GM12878 (cell line): ENCODE data around the gene EEF1G. TPM values are rescaled to one million over a fixed set of nuclear protein-coding genes. Genes with fewer than 3 reads are reported as not detected.

Source experiments
- BCL11A ChIP-seq: IDR thresholded peaks from 2 replicates; pipeline ENCODE4 v1.6.1; 2011; ENCODE audit warnings: low read depth, low read length
- BRCA1 ChIP-seq: IDR thresholded peaks from 2 replicates; pipeline ENCODE4 v1.6.1; 2011; ENCODE audit warnings: low read depth, low read length, improper control_type of control experiment
- CHD1 ChIP-seq: IDR thresholded peaks from 2 replicates; pipeline ENCODE4 v1.6.1; 2012; ENCODE audit warnings: low read depth, low read length, improper control_type of control experiment
- EP300 ChIP-seq, 2 experiments: fragments of 150-350 bp in 1 of 2; IDR thresholded peaks; 2 replicates each; pipeline ENCODE4 v1.6.1; 2011 to 2012; ENCODE audit warnings: low read depth in 2 of 2, low read length in 2 of 2, borderline replicate concordance in 1 of 2, improper control_type of control experiment in 1 of 2, inconsistent platforms in 1 of 2; ENCODE audit not compliant: control insufficient read depth in 1 of 2
- ESRRA ChIP-seq: IDR thresholded peaks from 2 replicates; pipeline ENCODE4 v1.6.1; 2012; ENCODE audit warnings: mild to moderate bottlenecking, low read length, improper control_type of control experiment
- HCFC1 ChIP-seq: fragments of 150-350 bp; IDR thresholded peaks from 2 replicates; pipeline ENCODE4 v1.6.1; 2014; ENCODE audit warnings: low read length
- HDAC6 ChIP-seq: fragments of 200-600 bp; sonication (generic); IDR thresholded peaks from one replicate; pipeline ENCODE4 v1.8.0; 2017; ENCODE audit warnings: antibody characterized with exemption; ENCODE audit not compliant: unreplicated experiment
- KAT2A ChIP-seq: conservative IDR thresholded peaks from 2 replicates; pipeline ENCODE4 v1.6.1; 2011; ENCODE audit warnings: low read depth, low read length; ENCODE audit not compliant: control insufficient read depth
- KDM1A ChIP-seq: fragments of 200-600 bp; sonication (generic); IDR thresholded peaks from 2 replicates; pipeline ENCODE4 v1.6.1; 2016; ENCODE audit warnings: borderline replicate concordance
- NFIC ChIP-seq: IDR thresholded peaks from 2 replicates; pipeline ENCODE4 v1.6.1; 2012; ENCODE audit warnings: low read depth, mild to moderate bottlenecking, inconsistent platforms, low read length, moderate library complexity
- NFYA ChIP-seq: IDR thresholded peaks from 2 replicates; pipeline ENCODE4 v1.6.1; 2011; ENCODE audit warnings: low read depth, mild to moderate bottlenecking, low read length, improper control_type of control experiment, borderline replicate concordance
- NR2C2 ChIP-seq: IDR thresholded peaks from 2 replicates; pipeline ENCODE4 v1.6.1; 2011; ENCODE audit warnings: borderline replicate concordance, low read depth; ENCODE audit not compliant: control insufficient read depth, insufficient read length
- PBX3 ChIP-seq: IDR thresholded peaks from 2 replicates; pipeline ENCODE4 v1.6.1; 2011; ENCODE audit warnings: mild to moderate bottlenecking, low read depth, low read length, moderate library complexity; ENCODE audit not compliant: insufficient replicate concordance
- RAD21 ChIP-seq: IDR thresholded peaks from 2 replicates; pipeline ENCODE4 v1.6.1; 2011; ENCODE audit warnings: mild to moderate bottlenecking, low read depth, low read length, moderate library complexity; ENCODE audit not compliant: insufficient read depth
- SREBF1 ChIP-seq: IDR thresholded peaks from 2 replicates; pipeline ENCODE4 v1.6.1; 2012; ENCODE audit warnings: mild to moderate bottlenecking, low read length
- polyA plus RNA-seq, 11 experiments: library from polyadenylated mRNA; depleted of rRNA in 4 of 11; unstranded in 6 of 11; stranded (reverse) in 5 of 11; fragments of >200 nt; fragmentation: Nextera tagmentation in 4 of 11; fragmentation: Illumina TruSeq in 1 of 11; extraction: Ambion mirVana in 4 of 11; extraction: Trizol in 1 of 11; gene quantifications; 1 replicate in 1 of 11; 2 replicates in 10 of 11; pipeline versions ENCODE4 v1.2.1 to v1.2.3, GENCODE V29; 2011 to 2016; ENCODE audit warnings: inconsistent platforms in 2 of 11, missing spikeins in 2 of 11, low read depth in 1 of 11
- total RNA-seq, 4 experiments: library from RNA; depleted of rRNA in 3 of 4; stranded (reverse); fragments of >200 nt in 3 of 4; fragmentation: Illumina TruSeq in 1 of 4; extraction: Trizol in 1 of 4; gene quantifications; 2 replicates each; pipeline versions ENCODE4 v1.2.1 to v1.2.3, GENCODE V29; 2013 to 2021
- TF ChIP-seq, protein P1 (sequence below): fragments of 450-650 bp; IDR thresholded peaks from 2 replicates; pipeline ENCODE4 v1.6.1; 2017; ENCODE audit warnings: mild to moderate bottlenecking, moderate library complexity
- TF ChIP-seq, protein P2 (sequence below): fragments of 450-650 bp; formaldehyde crosslinking; IDR thresholded peaks from 2 replicates; pipeline ENCODE4 v1.5.0; 2022; ENCODE audit warnings: mild to moderate bottlenecking, missing genetic modification characterization
- TF ChIP-seq, protein P3 (sequence below): IDR thresholded peaks from 2 replicates; pipeline ENCODE4 v1.6.1; 2012; ENCODE audit warnings: low read depth, low read length, improper control_type of control experiment

EEF1G gene
- total and polyA plus RNA-seq, 10 of the 15 experiments (the other 5 are each of a cell fraction or from before 2014, with no cell fraction given) = 850 to 2,739 (median 2,277) TPM

- 0 out of 2 replicates have a peak, but pooled peaks have one; percentile 28 for TF ChIP-seq ESRRA
- no peak for TF ChIP-seq CHD1
- TF ChIP-seq, protein P1, sequence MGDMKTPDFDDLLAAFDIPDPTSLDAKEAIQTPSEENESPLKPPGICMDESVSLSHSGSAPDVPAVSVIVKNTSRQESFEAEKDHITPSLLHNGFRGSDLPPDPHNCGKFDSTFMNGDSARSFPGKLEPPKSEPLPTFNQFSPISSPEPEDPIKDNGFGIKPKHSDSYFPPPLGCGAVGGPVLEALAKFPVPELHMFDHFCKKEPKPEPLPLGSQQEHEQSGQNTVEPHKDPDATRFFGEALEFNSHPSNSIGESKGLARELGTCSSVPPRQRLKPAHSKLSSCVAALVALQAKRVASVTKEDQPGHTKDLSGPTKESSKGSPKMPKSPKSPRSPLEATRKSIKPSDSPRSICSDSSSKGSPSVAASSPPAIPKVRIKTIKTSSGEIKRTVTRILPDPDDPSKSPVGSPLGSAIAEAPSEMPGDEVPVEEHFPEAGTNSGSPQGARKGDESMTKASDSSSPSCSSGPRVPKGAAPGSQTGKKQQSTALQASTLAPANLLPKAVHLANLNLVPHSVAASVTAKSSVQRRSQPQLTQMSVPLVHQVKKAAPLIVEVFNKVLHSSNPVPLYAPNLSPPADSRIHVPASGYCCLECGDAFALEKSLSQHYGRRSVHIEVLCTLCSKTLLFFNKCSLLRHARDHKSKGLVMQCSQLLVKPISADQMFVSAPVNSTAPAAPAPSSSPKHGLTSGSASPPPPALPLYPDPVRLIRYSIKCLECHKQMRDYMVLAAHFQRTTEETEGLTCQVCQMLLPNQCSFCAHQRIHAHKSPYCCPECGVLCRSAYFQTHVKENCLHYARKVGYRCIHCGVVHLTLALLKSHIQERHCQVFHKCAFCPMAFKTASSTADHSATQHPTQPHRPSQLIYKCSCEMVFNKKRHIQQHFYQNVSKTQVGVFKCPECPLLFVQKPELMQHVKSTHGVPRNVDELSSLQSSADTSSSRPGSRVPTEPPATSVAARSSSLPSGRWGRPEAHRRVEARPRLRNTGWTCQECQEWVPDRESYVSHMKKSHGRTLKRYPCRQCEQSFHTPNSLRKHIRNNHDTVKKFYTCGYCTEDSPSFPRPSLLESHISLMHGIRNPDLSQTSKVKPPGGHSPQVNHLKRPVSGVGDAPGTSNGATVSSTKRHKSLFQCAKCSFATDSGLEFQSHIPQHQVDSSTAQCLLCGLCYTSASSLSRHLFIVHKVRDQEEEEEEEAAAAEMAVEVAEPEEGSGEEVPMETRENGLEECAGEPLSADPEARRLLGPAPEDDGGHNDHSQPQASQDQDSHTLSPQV = no peak; the same call in 1 of the 2 replicates
- TF ChIP-seq SREBF1 = no peak
- peak; percentile 92 for TF ChIP-seq HCFC1
- TF ChIP-seq BCL11A = no peak
- TF ChIP-seq EP300 (IDR thresholded peaks at IDR 0.05; ENCODE audit: borderline replicate concordance in 1 of 2, control insufficient read depth in 1 of 2, low read depth in 2 of 2, low read length in 2 of 2) = peak in 1 of 2 experiments; percentile 36; a peak in 1 of 4 replicates
- TF ChIP-seq, protein P2, sequence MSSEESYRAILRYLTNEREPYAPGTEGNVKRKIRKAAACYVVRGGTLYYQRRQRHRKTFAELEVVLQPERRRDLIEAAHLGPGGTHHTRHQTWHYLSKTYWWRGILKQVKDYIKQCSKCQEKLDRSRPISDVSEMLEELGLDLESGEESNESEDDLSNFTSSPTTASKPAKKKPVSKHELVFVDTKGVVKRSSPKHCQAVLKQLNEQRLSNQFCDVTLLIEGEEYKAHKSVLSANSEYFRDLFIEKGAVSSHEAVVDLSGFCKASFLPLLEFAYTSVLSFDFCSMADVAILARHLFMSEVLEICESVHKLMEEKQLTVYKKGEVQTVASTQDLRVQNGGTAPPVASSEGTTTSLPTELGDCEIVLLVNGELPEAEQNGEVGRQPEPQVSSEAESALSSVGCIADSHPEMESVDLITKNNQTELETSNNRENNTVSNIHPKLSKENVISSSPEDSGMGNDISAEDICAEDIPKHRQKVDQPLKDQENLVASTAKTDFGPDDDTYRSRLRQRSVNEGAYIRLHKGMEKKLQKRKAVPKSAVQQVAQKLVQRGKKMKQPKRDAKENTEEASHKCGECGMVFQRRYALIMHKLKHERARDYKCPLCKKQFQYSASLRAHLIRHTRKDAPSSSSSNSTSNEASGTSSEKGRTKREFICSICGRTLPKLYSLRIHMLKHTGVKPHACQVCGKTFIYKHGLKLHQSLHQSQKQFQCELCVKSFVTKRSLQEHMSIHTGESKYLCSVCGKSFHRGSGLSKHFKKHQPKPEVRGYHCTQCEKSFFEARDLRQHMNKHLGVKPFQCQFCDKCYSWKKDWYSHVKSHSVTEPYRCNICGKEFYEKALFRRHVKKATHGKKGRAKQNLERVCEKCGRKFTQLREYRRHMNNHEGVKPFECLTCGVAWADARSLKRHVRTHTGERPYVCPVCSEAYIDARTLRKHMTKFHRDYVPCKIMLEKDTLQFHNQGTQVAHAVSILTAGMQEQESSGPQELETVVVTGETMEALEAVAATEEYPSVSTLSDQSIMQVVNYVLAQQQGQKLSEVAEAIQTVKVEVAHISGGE (CRISPR knock-in tag) = peak; percentile 94
- no peak for TF ChIP-seq NR2C2
- TF ChIP-seq, protein P3, sequence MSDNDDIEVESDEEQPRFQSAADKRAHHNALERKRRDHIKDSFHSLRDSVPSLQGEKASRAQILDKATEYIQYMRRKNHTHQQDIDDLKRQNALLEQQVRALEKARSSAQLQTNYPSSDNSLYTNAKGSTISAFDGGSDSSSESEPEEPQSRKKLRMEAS = peak; percentile 65; the same call in 1 of the 2 replicates
- TF ChIP-seq BRCA1 = no peak
- no peak for TF ChIP-seq HDAC6
- no peak for TF ChIP-seq RAD21
- TF ChIP-seq NFIC = peak; percentile 33; the same call in 1 of the 2 replicates
- TF ChIP-seq PBX3 = no peak
- no peak for TF ChIP-seq KAT2A
- TF ChIP-seq NFYA = no peak
- no peak for TF ChIP-seq KDM1A
Measured at GRCh38 chr11:62591448-62592145, 17.9 kb upstream of the EEF1G start, which contains the start of gene TUT1 (continued).
